ENCODE data around the gene TRAPPC10. TPM values are rescaled to one million over a fixed set of nuclear protein-coding genes. Genes with fewer than 3 reads are reported as not detected.

The TRAPPC10 gene
- total and polyA plus RNA-seq, 2 donors (not counting 1 experiment from before 2014, with no cell fraction given): 15.4 to 22.0 TPM

DNA sequence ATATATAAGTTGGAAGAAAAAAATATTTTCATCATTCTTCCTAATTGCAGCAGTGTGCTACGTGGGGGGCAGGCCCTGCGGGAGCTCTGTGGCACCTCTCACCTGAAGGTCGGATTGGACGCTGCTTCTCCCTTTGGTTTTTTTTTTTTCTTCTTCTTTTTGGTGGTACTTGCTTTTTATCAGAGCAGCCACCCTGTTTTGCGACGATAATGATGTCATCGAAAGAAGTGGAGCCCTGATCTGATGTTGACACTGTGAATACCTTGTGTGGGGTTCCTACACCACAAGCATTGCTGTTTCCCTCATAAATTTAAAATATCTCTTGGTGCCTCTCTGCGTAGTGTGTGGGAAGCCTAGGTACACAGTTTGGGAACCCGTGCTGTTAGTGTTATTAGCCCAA is 5.5 kb downstream of the TRAPPC10 start:
- Histone ChIP-seq H4K20me1 (ENCODE audit: control insufficient read depth, extremely low read depth, insufficient read depth, low read length) (peaks cover 2% of the 10 kb centered on the region), H3K9me3 (ENCODE audit: control insufficient read depth, insufficient read depth, low read depth, low read length) (no peaks in the 10 kb centered on the region), H3K79me2 (ENCODE audit: control insufficient read depth, insufficient read depth, low read length) (peaks cover 82% of the 10 kb centered on the region), H3K4me1 (ENCODE audit: control insufficient read depth, extremely low read depth, insufficient read depth, low read length) (peaks cover 5% of the 10 kb centered on the region), H3K4me3 (replicated peaks in 1 of 4; ENCODE audit: control extremely low read depth in 1 of 4, insufficient read depth in 1 of 4, low read depth in 3 of 4, low read length in 4 of 4) (no peak overlapping the region), H3K36me3 (ENCODE audit: control insufficient read depth, insufficient read depth, low read length) (no peaks in the 10 kb centered on the region), H3K4me2 (ENCODE audit: extremely low read depth, insufficient read depth, low read length) (no peak overlapping the region), H3K27ac (ENCODE audit: insufficient read depth, low read length) (no peak overlapping the region), H3K9ac (ENCODE audit: insufficient read depth, low read length) (no peak overlapping the region), H3K27me3 (ENCODE audit: control insufficient read depth, insufficient read depth, low read length) (no peaks in the 10 kb centered on the region), H2AFZ (ENCODE audit: low read length) (no peak overlapping the region)
- TF ChIP-seq, protein P1, sequence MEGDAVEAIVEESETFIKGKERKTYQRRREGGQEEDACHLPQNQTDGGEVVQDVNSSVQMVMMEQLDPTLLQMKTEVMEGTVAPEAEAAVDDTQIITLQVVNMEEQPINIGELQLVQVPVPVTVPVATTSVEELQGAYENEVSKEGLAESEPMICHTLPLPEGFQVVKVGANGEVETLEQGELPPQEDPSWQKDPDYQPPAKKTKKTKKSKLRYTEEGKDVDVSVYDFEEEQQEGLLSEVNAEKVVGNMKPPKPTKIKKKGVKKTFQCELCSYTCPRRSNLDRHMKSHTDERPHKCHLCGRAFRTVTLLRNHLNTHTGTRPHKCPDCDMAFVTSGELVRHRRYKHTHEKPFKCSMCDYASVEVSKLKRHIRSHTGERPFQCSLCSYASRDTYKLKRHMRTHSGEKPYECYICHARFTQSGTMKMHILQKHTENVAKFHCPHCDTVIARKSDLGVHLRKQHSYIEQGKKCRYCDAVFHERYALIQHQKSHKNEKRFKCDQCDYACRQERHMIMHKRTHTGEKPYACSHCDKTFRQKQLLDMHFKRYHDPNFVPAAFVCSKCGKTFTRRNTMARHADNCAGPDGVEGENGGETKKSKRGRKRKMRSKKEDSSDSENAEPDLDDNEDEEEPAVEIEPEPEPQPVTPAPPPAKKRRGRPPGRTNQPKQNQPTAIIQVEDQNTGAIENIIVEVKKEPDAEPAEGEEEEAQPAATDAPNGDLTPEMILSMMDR (conservative IDR thresholded peaks at IDR 0.05 in 1 of 2, IDR thresholded peaks at IDR 0.05 in 1 of 2; ENCODE audit: low read depth in 1 of 2, low read length in 2 of 2): no peak
- TF ChIP-seq EZH2 (IDR thresholded peaks at IDR 0.05; ENCODE audit: low read length, missing control alignments): no peak
- DNase-seq (ENCODE audit: low read depth in 2 of 2): no peak

DNA sequence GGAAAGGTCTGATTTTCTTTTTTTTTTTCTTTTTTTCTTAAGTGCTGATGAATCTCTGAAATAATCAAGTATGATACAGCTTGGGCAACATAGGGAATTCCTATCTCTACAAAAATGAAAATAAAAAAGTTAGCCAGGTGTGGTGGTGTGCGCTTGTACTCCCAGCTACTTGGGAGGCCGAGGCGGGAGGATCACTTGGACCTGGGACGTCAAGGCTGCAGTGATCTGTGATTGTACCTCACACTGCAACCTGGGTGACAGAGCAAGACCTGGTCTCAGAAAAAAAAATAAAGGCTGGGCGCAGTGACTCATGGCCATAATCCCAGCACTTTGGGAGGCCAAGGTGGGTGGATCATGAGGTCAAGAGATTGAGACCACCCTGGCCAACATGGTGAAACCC is 6.0 kb downstream of the TRAPPC10 start:
- no peak overlapping the region for H3K27ac ChIP-seq (ENCODE audit: insufficient read depth, low read length)
- H3K4me3 ChIP-seq (replicated peaks in 1 of 4; ENCODE audit: control extremely low read depth in 1 of 4, insufficient read depth in 1 of 4, low read depth in 3 of 4, low read length in 4 of 4): no peak overlapping the region
- no peak for TF ChIP-seq EZH2 (IDR thresholded peaks at IDR 0.05; ENCODE audit: low read length, missing control alignments)
- TF ChIP-seq, protein P1 (conservative IDR thresholded peaks at IDR 0.05 in 1 of 2, IDR thresholded peaks at IDR 0.05 in 1 of 2; ENCODE audit: low read depth in 1 of 2, low read length in 2 of 2): no peak
- peaks cover 5% of the 10 kb centered on the region for H3K4me1 ChIP-seq (ENCODE audit: control insufficient read depth, extremely low read depth, insufficient read depth, low read length)
- peaks cover 80% of the 10 kb centered on the region for H3K79me2 ChIP-seq (ENCODE audit: control insufficient read depth, insufficient read depth, low read length)
- H3K9ac ChIP-seq (ENCODE audit: insufficient read depth, low read length): no peak overlapping the region
- H3K4me2 ChIP-seq (ENCODE audit: extremely low read depth, insufficient read depth, low read length): no peak overlapping the region
- no peaks in the 10 kb centered on the region for H3K36me3 ChIP-seq (ENCODE audit: control insufficient read depth, insufficient read depth, low read length)
- H3K27me3 ChIP-seq (ENCODE audit: control insufficient read depth, insufficient read depth, low read length): no peaks in the 10 kb centered on the region
- H2AFZ ChIP-seq (ENCODE audit: low read length): no peak overlapping the region
- H3K9me3 ChIP-seq (ENCODE audit: control insufficient read depth, insufficient read depth, low read depth, low read length): no peaks in the 10 kb centered on the region
- peaks cover 2% of the 10 kb centered on the region for H4K20me1 ChIP-seq (ENCODE audit: control insufficient read depth, extremely low read depth, insufficient read depth, low read length)
- no peak for DNase-seq (ENCODE audit: low read depth in 2 of 2)

DNA sequence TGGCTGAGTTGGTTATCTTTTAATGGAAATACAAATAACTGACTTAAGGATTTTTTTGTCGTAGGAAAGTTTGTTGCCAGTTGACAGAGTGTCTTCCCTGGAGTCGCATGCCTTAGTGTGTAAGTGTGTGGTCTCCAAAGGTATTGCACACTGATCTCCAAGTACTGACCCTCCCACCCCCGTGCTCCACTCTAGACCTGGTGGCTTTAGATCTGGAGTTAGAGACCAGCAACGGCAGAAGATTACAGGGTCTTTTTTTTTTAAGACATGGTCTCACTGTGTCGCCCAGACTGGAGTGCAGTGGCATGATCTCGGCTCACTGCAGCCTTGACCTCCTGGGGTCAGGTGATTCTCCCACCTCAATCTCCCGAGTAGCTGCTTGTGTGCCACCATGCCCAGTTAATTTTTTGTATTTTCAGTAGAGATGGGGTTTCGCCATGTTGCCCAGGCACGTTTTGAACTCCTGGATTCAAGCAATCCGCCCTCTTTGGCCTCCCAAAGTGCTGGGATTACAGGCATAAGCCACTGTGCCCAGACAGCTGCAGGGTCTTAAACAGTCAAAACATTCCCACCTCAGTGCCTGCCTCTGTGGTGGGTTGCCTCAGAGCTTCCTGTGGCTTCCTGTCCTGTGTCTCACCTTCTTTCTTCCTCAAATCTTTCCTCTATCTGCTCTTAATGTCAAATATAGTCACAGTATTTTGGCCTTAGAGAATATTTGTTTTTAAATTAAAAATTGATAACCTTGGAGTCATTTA is 6.9 kb downstream of the TRAPPC10 start:
- Histone ChIP-seq H3K79me2 (ENCODE audit: control insufficient read depth, insufficient read depth, low read length) (peaks cover 80% of the 10 kb centered on the region), H3K4me3 (replicated peaks in 1 of 4; ENCODE audit: control extremely low read depth in 1 of 4, insufficient read depth in 1 of 4, low read depth in 3 of 4, low read length in 4 of 4) (no peak overlapping the region), H3K4me2 (ENCODE audit: extremely low read depth, insufficient read depth, low read length) (no peak overlapping the region), H3K9ac (ENCODE audit: insufficient read depth, low read length) (no peak overlapping the region), H4K20me1 (ENCODE audit: control insufficient read depth, extremely low read depth, insufficient read depth, low read length) (peaks cover 2% of the 10 kb centered on the region), H3K27ac (ENCODE audit: insufficient read depth, low read length) (no peak overlapping the region), H3K27me3 (ENCODE audit: control insufficient read depth, insufficient read depth, low read length) (no peaks in the 10 kb centered on the region), H2AFZ (ENCODE audit: low read length) (no peak overlapping the region), H3K9me3 (ENCODE audit: control insufficient read depth, insufficient read depth, low read depth, low read length) (no peaks in the 10 kb centered on the region), H3K36me3 (ENCODE audit: control insufficient read depth, insufficient read depth, low read length) (no peaks in the 10 kb centered on the region), H3K4me1 (ENCODE audit: control insufficient read depth, extremely low read depth, insufficient read depth, low read length) (no peaks in the 10 kb centered on the region)
- no peak for TF ChIP-seq EZH2 (IDR thresholded peaks at IDR 0.05; ENCODE audit: low read length, missing control alignments)
- TF ChIP-seq, protein P1 (conservative IDR thresholded peaks at IDR 0.05 in 1 of 2, IDR thresholded peaks at IDR 0.05 in 1 of 2; ENCODE audit: low read depth in 1 of 2, low read length in 2 of 2): no peak
- DNase-seq (ENCODE audit: low read depth in 2 of 2): no peak

Data from fibroblast of lung (primary cell).